ENCODE data around the gene GRM3. TPM values are rescaled to one million over a fixed set of nuclear protein-coding genes. Genes with fewer than 3 reads are reported as not detected.

GRM3 gene
- total RNA-seq: not detected in 2 replicates

DNA sequence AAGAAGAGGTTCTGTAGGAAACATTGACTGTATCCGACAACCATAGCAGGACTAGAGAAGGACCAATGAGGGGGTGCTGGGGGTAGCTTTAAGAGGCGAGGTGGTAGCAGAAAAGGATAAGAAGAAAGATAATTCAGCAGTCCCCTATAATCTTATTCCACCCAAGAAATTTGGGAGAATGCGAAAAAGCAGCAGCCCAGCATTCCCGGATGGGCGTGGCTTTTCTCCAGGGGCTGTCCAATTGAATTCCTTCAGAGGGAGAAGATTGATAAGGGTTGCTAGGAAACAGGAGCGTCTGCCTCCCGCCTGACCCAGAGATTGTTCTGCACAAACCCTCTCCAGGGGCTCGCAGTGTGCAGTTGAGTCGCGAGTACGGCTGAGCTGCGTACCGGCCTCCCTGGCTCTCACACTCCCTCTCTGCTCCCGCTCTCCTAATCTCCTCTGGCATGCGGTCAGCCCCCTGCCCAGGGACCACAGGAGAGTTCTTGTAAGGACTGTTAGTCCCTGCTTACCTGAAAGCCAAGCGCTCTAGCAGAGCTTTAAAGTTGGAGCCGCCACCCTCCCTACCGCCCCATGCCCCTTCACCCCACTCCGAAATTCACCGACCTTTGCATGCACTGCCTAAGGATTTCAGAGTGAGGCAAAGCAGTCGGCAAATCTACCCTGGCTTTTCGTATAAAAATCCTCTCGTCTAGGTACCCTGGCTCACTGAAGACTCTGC is at the start of gene GRM3:
Gene GRM3, plus strand, starts transcription at position 349 of the 721 bp plus-strand sequence. CDS start 121,237 bp downstream, outside the sequence.

